ENCODE data around the gene NME2.

GRCh38 chr17:51184124-51184523 lies 17.9 kb downstream of the NME2 start:
- TF ChIP-seq EZH2 (IDR thresholded peaks at IDR 0.05; ENCODE audit: low read length) (no peak), CTCF (optimal IDR thresholded peaks at IDR 0.05 in 1 of 3, IDR thresholded peaks at IDR 0.05 in 1 of 3, conservative IDR thresholded peaks at IDR 0.05 in 1 of 3; ENCODE audit: extremely low read depth in 1 of 3, insufficient read depth in 2 of 3, low read length in 3 of 3) (no peak)

Measured in keratinocyte (primary cell).